HG02623 (cell line): ENCODE results near the gene SENP1.
"Not testable (repeated sequence)": the region's sequence is repeated elsewhere in the genome, so short reads cannot be mapped to it uniquely, and the experiment has no call there.

Experiments
- ATAC-seq: cut with Tn5 transposase; IDR thresholded peaks from one replicate; pipeline ENCODE4 v1.9.1; 2021; ENCODE audit warnings: moderate library complexity; ENCODE audit not compliant: unreplicated experiment

The SENP1 gene

DNA sequence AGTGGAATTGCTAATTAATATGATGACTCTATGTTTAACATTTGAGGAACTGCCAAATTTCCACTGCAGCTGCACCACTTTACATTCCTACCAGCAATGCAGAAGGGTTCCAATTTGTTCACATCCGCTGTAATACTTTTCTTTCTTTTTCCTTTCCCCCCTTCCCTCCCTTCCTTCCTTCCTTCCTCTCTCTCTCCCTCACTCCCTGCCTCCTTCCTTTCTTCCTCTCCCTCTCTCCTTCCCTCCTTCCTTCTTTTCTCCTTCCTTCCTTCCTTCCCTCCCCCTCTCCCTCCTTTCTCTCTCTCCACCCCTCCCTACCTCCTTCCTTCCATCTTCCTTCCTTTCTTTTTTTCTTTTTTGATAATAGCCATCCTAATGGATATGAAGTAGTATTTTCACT, 10.1 kb upstream of the SENP1 start:
- no peak for ATAC-seq

DNA sequence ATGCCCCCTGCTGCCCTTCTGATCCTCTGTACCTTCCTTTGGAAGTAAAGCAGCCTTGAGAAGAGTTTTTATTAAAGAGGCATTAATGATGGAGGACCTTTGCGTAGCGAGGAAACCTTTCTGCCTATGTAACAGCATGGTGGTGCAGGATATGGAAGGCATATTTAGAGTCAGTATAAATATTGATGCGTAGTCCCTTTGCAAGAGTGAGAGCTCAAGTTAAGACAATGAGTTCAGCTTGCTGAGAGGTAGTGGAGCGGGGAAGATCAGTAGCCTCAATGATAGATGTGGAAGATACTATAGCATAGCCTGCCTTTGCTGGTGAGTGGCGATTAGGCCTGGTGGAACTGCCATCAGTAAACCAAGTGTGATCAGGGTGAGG, 5.4 kb upstream of the SENP1 start:
- not testable (repeated sequence) for ATAC-seq

DNA sequence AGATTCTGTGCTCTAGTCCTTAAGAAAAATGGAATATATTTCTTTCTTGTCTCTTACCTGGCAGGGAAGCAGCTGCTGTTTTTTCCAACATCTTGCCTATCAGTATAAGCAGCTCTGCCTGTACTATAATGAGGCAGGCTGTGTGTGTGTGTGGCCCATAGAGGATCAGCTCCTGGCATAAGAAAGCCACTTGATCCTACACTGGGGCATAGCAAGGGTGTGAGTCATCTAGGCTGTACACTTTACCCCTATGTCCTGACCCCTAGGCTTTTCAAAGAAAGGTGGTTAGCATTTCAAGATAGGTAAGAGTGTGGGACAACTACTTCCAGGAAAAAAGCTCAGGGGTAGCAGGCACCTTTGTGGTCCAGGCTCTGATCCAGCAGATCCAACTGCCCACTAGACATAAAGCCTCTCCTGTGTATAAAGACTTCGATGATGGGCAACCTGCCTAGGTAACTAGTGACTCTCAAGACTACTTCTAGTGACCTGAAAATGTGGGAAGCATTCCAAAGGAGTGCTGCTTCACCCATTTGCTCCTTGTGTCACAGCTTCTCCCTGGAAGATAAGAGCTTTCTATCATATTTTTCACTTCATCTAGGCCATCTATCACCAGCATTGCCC, 4.9 kb upstream of the SENP1 start:
- no peak for ATAC-seq

DNA sequence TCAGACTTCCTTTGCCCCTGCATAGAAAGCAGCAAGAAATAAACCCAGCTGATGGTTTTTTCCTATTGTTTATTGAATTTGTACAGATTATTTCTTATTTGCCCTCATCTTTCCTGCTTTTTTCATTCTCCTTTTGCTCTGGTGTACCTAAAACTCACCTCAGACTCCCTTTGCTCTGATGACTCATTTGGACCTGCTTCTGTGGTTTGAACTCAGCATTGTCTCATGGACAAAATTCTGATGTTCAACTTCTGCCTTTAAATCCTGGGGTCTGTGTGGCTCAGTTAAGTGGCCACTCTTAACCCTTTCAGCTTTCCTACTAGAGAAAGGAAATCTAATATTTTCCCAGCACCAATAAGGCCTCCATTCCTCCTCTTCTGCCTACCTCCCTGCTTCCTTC, 3.5 kb upstream of the SENP1 start:
- ATAC-seq = no peak

DNA sequence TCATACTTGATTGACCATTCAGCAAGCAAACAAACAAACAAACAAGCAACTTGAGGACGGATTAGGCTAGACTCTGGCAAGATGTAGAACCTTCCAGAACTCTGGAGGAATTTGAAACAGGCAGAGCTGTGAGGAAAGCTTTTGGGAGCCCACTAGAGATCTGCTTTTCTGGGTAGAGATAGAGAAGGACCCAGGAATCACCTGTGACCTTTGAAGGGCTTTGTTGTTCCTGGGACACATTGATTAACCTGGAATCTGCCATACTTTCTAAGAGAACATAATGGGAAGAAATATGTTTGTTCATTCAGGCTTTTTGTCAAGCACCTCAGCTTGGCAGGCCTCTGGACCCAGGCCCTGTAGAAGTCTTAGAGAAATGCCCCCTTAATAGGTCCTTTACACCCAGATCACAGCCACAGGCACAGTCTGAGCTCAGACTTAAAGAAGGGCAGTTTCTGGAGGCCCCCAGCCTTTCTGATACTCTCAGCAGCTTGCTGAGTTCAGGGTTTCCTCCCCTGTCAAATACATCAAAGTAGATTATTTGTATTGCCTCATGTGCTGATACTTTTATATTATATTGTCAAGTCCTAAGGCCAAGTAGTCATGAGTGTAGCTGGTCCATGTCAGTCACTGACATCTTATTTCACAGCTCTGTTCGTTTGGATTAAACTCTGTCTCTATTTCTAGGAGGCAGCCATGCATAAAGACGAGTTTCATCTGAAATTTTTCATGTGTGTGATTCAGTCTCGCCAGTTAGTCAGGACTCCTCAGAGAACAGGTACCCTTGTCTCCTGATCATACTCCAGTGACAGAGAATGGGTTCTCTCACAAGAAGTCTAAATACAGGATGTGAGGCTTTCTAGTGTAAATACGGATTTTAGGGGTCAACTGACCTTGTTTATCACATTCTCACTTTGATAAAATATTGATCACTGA, 1.1 kb upstream of the SENP1 start:
- ATAC-seq = no peak

DNA sequence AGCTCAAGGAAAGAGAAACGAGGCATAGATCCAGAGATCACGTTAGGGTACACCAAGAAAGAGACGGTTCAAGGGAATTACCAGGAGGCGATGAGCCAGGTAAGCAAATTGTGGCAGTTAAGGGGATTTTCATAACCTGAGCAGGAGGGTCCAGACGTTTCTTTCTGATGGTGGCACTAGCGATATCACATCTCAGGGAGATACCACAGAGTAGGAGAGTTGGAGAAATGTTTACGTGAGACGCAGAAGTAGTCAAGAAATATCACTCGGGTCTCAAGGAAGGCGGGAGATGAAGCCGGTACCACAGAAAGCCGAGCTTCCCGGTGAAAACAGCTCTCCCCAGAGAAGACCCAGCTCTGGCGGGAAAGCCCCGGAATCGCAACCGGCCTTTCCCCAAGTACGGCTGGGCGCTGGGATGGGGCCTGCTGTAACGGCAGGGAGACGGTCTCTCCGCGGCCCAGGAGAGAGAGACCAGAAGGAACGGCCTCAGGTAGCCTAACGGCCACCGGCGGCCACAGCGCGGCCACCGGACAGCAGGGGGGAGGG, 485 bp downstream of the SENP1 start:
- ATAC-seq = peak; percentile 22

DNA sequence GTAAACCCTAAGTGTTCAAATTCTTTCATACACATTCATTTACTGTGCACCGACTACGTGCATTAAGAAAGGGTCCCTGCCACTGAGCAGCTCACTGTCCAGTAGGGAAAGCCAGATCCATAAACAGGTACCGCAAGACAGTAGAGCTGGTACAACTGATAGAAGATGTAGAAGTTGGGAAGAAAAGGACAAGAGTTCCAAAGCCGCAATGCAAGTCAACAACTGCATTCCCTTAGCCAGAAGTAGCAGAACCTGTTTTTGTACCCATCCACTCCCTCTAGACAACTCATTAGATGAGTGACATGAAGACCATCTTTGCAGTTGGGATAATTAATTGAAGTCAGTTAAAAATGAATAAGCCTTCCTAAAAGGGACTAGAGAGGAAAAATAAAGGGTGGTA, 1.3 kb downstream of the SENP1 start:
- no peak for ATAC-seq

DNA sequence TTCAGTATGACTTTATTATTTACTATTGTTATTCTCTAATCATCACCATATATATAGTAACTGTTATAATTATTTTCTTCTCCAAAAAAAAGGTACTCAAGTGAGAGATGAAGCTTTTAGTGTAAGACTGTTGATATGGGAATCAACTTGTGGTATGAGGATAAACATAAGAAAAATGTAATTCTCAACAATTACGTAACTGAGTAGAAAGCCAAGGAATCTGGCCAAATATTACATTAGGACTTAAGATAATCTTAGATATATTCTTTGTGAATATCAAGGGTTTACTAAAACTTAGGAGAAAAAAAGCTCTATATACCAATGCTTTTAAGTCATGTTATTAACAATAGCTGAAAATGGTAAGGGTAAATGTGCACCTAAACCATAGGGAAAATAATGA, 13.3 kb downstream of the SENP1 start:
- no peak for ATAC-seq

DNA sequence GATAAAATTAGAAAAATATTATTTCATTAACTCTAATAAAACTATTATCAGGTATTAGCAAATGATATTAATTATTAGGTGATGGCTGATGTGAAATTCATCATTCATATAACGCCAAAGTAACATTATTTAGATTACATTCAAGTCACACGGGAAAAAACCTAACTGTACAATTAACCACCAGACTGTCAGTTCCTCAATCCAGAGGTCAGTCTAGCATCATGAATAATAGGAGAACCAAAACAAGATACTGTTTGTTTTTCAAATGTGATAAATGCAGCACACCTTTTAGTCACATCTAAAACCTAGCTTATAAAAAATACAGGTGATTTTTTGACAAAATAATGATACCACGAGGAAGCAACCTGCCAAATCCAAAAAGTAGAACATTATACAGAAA, 19.6 kb downstream of the SENP1 start:
- no peak for ATAC-seq

DNA sequence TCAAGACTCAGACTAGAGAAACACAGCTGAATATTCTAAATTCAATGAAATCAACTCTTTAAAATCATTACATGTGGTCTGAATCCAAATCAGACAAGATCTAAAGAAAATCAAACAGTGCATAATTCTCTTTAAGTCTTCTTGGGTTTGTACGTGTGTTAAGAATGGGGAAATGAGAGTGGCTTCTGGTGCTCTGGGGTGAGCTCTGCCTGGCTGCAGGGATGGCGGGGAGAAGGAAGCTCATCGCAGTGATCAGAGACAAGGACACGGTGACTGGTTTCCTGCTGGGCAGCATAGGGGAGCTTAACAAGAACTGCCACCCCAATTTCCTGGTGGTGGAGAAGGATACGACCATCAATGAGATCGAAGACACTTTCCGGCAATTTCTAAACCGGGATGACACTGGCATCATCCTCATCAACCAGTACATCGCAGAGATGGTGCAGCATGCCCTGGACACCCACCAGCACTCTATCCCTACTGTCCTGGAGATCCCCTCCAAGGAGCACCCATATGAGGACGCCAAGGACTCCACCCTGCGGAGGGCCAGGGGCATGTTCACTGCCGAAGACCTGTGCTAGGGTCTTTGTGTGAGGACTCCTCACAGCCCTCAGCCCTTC, 20.9 kb downstream of the SENP1 start:
- no peak for ATAC-seq

DNA sequence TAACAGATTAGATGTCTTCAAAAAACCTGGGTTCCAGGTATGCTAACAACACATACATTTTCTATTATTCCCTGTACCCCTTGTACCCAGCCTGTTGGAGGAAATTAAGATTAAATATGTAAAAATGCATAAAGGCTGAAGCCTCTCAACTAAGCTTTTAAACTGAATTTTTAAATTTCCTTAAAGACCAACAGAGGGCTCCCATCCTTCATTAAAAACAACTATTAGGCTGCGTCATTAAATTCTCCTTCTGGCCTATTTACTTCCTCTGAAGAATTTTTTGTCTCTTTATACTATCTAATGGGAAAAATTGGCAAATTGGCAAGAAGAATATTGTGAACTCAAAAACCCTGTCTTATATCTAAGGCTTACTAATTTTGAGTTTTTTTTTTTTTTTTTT, 21.8 kb downstream of the SENP1 start:
- no peak for ATAC-seq

DNA sequence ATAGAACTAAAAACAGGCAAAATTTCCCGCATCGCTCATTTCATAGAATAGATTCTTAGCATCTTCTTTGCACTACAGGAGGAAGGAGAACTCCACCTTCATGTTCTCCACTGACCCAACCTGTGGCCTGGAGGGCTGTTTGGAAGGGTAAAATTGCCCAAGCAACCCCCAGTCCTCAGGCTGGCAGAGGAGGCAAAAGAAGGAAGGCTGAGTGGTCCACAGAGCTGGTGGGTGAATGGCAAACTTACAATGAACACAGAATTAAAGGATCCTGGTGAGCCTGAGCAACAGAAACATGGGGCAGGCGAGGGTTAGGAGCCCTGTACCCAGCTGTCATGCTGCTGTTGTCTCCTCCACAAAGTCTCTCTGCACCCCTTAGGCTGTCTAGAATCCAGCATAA, 25.1 kb downstream of the SENP1 start:
- no peak for ATAC-seq

DNA sequence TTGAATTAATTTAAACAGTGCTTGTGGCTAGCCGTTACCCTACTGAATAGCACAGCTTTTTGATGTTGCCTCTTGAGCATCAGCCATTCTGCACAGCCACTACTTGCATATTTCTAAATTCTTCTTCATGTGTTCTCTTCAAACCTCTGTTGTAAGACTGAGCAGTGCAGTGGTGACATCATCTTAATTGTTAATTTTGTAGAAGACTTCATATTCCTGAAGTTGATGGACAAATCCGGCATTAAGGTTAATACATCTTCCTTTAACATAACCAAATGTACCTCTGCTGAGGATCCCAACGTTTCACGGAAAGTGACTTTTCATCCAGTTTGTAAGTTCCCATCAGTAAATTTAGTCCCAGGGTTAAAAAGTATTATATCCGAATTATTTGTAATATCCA, 25.6 kb downstream of the SENP1 start:
- no peak for ATAC-seq

DNA sequence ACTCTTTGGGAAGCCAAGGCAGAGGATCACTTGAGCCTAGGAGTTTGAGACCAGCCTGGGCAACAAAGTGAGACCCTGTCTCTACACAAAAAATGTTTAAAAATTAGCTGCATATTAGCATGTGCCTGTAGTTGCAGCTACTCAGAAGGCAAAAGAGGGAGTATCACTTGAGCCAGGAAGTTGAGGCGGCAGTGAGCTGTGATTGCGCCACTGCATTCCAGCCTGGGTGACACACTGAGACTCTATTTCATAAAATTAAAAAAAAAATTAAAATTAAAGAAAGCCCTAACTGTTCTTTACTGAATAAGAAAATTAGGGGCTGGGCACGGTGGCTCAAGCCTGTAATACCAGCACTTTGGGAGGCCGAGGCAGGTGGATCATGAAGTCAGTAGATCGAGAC, 27.0 kb downstream of the SENP1 start:
- no peak for ATAC-seq

DNA sequence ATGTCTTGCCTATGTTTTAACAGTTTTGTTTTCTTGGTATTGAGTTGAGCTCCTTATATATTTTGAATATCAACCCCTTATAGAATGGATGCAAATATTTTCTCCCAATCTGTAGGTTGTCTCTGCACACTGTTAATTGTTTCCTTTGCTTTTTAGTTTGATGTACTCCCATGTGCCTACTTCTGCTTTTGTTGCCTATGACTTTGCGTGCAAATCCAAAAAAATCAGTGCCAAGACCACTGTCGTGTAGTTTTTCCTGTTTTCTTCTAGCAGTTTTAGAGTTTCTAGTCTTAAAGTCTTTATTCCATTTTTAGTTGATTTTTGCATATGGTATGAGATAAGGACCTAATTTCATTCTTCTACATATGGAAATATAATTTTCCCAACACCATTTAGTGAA, 28.8 kb downstream of the SENP1 start:
- ATAC-seq = no peak

DNA sequence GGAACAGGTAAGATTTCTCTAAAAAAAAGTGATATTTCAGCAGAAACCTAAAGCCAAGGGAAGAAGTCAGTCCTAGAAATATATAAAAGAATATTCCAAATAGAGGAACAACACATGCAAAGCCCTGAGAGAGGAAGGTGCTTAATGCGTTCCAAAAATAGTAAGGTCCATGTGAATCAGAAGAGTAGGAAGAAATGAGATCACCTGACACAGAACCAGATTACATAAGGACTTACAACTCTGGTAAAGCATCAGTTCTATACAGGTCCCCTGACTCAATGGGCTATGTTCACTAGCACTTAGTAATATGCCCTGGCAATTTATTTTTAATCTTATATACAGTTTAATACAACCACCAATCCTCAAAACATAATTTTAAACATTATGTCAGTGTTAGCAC, 30.0 kb downstream of the SENP1 start:
- no peak for ATAC-seq

DNA sequence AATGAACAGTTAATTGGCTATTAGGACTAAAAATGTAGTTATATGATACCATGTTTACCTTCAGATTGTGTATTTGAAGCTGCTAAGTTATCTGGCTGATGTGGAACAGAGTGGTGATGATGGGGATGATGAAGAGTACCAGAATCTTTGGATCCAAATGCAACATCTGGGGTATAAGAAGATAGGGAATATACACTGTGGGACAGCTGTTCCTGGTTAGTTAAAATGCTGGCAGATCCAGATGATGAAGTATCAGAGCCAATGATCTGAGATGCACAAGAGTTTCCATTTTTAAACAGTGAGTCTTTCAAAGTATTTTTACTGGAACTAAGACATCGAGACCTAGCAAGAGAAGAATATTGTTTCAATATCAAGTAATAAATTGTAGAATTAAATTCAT, 31.6 kb downstream of the SENP1 start:
- ATAC-seq = no peak

DNA sequence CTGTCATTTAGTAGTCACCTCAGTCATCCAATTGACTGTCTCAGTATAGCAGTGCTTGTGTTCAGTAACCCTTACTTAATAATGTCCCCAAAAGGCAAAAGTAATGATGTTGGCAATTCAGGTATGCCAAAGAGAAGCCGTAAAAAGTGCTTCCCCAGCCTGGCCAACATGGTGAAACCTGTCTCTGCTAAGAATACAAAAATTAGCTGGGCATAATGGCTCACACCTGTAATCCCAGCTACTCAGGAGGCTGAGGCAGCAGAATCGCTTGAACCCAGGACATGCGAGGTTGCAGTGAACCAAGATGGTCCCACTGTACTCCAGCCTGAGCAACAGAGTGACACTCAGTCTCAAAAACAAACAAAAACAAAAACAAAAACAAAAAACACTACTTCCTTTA, 33.6 kb downstream of the SENP1 start:
- no peak for ATAC-seq

DNA sequence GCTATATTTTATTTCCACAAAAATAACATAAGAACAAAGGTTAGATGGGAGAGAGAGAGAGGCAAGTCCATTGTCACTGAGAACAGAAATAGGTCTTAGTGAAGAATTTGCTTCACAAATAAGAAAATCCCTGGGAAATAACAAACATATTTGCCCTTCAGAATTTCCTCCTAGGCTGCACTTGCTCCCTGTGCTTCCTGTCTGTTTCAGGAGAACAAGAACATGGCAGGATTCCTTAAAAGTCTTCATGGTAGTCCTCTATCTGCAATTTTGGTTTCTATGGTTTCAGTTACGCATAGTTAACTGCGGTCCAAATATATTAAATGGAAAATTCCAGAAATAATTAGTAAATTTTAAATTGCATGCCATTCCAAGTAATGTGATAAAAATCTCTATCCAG, 34.1 kb downstream of the SENP1 start:
- no peak for ATAC-seq

DNA sequence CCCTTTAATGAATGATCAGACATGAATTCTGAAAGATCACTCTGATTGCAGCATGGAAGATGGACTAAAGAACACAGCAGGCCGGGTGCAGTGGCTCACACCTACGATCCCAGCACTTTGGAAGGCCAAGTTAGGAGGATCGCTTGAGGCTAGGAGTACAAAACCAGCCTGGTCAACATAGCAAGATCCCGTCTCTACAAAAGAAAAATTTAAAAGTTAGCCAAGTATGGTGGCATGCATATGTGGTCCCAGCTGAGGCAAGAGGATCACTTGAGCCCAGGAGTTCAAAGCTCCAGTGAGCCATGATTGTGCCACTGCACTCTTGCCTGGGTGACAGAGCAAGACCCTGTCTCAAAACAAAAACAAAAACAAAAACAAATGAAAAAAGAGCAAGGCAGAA, 35.1 kb downstream of the SENP1 start:
- no peak for ATAC-seq

DNA sequence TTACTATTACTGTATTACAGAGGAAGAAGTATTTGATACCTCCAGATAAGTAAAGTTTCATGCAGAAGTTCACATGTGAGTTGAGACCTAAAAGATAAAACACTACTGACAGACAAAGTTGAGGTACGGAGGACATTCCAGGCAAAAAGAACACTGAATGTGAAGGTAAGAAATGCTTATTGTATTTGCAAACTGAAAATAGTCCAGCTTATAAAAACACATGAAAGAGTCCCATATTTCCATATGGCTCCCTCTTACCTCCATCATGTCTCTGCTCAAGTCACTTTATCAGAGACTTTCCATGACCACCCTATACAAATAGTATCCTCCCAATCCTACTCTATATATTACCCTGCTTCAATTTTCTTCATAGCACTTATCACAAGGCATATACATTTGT, 35.8 kb downstream of the SENP1 start:
- no peak for ATAC-seq

DNA sequence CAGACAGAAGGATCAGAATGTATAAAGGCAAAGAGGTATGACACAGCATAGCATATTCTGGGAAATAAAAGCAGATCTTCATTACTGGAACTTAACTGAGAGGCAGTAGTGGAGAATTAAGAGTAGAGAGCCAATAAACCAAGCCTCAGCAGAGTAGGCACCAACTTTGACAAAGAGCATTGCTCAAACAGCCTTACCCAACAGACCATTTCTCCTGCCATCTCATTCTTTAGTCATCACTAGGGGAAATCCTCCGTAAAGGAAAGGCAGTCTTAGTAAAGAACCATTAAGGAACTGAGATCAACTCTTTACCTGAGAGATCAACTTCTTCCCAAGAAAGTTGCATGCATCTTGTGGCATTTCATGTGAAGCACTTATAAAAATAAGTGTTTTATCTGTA, 36.6 kb downstream of the SENP1 start:
- ATAC-seq = no peak
